NK-92 treated with Interleukin-12 subunit alpha and Interleukin-12 subunit beta, amount 100 ng/mL, for 24 hours (cell line): ENCODE measurements around the gene NEURL1B.
"Not testable (repeated sequence)": the region's sequence is repeated elsewhere in the genome, so short reads cannot be mapped to it uniquely, and the experiment has no call there.

Experiments used
- DNase-seq: peaks from one replicate; lab custom pipeline; 2025; lab: John Stamatoyannopoulos, UW

NEURL1B gene

DNA sequence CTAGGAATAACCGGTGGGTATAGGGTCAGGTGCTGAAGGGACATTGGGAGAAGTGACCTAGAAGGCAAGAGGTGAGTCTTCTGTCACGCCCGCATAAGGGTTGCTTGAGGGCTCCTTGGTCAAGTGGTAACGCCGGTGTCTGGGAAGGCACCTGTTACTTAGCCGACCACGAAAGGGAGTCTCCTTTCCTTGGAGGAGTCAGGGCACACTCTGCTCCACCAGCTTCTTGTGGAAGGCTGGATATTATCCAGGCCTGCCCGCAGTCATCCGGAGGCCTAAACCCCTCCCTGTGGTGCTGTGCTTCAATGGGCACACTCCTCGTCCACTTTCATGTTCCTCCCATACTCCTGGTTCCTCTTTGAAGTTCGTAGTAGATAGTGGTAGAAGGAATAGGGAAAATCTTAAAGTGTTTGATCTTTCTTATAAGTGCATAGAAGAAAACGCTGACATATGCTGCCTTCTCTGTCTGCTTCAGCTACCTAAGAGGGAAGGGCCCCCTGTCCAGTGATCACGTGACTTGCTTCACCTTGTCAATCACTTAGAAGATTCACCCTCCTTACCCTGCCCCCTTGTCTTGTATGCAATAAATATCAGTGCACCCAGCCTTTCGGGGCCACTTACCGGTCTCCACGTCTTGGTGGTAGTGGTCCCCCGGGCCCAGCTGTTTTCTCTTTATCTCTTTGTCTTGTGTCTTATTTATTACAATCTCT lies 16.6 kb downstream of the NEURL1B start:
- not testable (repeated sequence) for DNase-seq

- no peak for DNase-seq
These were observed 17.3 kb downstream of the NEURL1B start for GRCh38 chr5:172658391-172658790.

DNA sequence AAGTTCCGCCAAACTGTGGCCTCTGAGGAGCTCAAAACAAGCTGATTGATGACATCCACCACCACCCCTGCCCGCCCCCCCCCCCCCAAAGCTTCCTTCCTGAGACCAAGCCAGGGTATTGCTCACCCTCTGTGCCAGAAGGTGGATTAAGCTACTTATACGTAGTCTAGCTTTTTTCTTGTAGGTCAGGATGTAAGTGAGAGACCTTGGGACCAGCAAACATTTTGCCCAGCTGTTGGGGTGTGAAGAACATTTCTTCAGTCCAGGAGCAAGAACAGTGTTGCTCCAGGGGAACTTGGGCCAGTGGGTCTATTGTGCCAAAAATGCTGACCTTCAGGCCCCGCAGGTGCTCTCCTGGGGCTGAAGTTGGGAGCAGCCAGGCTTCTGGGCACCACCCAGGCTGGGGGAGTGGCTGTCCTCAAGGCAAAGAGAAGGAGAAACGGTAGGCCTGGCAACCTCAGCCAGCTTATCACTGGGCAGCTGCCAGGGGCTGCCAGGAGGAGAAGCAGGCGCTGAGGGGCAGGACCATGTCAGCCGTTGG lies 18.0 kb downstream of the NEURL1B start:
- DNase-seq: no peak

- no peak for DNase-seq
These were observed 18.5 kb downstream of the NEURL1B start for GRCh38 chr5:172659570-172659908.

DNA sequence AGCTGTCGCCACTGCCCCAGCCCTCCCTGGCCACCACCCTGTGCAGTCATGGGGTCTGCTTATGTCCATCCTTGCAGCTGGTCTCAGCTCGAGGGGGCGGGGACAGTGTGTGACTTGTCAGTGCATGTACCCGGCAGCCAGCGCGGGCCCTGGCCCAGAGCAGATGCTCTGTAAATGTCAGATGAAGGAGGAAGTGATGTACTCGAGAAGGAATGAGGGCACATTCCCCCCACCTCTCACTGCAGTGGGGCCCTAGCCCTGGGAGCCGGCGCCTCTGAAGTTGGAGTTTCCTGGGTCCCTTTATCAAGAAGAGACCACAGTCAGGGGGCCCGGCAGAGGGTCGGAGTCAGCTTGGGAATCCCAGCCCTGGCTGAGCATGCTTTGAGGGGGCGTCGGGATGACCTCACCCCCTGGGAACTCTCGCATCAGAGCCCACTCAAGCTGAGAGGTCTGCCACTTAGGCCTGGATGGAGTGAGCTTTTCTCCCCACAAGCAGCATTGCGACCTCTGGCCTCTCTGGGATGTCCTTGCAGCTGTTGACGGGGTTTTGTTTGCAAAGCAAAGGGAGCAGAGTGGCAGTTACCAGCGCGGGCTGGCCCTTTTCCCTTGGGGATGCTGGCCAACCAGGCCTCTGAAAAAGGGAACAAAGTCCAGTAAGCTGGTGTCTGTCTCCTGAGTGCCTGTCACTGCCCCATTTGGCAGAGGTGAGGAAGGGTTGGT lies 19.0 kb downstream of the NEURL1B start:
- no peak for DNase-seq

GRCh38 chr5:172660974-172661373 lies 19.9 kb downstream of the NEURL1B start:
- DNase-seq: no peak

GRCh38 chr5:172661526-172661925 lies 20.5 kb downstream of the NEURL1B start:
- DNase-seq: no peak

DNA sequence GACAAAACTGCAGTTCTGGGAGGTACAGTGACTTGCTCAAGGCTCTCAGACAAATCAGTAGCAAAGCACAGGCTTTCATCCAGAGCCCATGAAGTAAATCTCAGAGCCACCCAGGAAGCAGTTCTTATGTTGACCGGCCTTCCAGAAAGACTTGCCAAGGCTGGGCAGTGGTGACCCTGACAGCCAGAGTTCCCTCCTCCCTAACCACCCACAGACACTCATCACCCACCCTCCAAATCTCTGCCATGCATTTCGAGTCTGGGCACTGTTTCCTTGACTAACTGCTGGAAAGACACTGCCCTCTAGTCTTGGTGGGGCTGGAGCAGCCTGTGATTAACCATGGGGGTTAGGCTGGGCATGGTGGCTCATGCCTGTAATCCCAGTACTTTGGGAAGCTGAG lies 21.5 kb downstream of the NEURL1B start:
- no peak for DNase-seq

DNA sequence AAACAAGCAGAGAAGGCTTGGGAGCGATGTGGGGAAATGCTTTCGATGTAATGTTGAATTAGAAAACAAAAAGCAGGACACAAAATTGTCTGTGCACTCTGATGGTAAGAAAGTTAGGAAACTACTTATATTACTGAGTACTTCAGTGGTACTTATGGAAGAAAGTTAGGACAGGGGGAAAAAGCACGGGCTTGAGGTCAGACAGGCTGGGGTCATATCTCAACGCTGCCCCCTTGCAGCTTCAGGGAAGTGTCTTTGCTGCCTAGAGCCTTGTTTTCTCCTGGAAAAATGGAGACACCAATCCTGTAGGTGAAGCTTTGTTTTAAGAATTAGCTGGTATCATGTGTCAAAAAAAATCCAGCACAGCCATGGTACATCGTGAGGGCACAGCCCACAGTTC lies 23.0 kb downstream of the NEURL1B start:
- DNase-seq: no peak

DNA sequence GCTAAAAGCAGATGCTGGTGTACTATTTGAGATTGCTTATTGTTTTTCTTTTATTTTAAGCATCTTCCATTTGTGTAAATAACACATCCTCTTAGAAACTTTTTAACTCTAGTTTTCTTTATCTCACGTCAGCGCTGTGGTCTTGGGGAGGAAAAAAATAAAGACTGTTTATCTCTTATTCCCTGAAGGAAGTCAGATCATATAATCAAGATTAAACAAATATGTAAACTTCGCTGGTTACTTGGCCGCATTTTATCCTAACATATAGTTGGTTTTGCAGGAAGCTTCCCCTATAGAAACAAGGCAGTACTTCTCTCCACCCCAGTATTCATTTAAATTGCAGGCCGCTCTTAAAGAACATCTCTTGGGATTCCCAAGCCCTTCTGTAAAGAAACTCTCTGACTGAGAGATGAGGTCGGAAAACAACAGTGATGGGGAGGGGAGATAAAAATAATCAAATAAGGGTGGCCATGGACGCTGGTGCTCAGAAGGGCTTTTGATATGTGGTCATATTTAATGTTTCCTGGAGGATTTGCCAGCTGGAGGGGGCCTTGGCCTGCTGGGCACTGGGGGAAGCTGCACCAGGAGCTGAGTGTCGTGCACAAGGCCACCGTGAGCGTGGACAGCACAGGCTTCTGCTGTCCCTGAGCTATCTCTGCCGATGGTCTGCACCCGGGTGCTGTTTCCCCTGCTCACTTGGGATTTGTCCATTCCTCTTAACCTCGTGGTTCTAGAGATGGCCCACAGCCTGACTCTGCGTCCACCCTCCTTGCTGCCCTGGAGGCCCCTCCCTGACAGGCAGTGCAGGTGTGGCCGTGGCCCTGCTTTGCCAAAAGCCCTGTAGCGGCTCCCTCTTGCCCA lies 23.8 kb downstream of the NEURL1B start:
- no peak for DNase-seq

DNA sequence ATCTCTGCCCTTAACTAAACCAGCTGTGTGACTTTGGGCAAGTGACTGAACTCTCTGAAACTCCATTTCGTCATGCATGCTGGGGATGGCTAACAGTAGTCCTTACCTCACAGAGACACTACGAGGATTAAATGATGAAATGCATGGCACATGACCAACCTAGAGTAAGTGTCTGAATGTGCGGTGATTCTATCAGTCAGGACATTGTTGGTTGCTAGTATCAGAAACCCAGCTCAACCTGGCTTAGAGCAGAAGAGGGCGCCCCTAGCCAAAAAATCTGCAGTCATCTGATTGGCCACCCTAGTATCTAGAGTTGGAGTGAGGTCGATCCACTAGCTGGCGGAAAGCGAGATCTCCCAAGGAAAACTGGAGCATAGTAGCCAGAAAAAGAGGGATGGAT lies 25.2 kb downstream of the NEURL1B start:
- no peak for DNase-seq

DNA sequence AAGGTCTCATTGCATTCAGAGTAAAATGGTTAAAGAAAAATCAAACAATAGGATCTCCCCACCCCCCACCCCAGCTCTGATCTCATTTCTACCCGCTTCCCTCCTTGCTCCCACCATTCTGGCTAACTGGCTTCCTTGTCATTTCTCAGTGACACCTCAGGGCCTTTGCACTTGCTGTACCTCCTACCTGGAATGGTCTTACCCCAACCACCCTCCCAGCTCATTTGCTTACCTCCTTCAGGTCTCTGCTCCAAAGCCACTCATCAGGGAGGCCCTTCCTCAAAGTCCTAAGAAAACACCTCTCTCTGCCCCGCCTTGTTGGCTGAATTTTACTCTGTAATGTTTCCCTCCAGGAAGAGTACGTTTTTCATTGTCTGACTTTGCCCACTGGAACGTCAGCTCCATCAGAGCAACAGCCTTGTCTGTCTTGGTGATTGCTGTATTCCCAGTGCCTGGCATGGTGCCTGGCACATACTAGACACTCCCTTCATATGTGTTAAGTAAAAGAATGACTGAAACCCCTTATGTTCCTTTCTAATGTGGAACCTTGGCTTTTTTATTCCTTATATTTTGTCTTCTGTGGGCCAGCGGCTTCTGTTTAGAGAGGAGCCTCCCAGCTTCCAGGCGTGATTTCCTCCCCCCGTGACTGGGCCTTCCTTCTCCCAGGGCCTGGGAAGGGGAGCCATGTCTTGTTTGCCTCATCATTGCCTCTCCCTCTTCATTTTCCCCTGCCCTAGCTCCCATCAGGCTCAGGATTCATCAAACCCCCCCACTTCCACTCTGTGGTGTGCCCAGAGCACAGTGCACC lies 26.9 kb downstream of the NEURL1B start:
- no peak for DNase-seq

GRCh38 chr5:172668594-172669071 lies 27.6 kb downstream of the NEURL1B start:
- no peak for DNase-seq

DNA sequence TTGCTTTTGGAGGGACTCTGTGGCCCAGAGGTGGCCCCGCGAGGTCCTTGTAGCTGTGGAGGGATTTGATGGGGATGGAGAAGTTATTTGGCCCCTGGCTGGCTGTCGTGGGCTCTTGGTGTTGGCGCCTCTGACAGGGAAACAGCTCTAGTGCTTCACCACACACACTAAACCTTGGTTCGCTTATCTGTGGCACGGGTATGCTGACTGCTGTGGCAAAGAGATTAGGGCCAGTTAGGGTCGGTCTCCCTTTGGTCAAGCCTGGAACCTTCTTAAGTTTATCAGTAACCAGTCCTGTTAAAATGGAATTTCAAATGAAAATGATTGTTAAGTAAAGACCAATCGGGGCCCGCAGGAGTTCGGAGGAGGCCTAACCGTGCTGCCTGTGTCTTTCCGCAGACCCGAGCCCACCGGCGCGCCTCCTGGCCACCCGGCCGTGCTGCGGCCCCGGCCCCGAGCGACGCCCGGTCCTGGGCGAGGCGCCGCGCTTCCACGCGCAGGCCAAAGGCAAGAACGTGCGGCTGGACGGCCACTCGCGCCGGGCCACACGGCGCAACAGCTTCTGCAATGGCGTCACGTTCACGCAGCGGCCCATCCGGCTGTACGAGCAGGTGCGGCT lies 28.4 kb downstream of the NEURL1B start:
- DNase-seq: no peak

- no peak for DNase-seq
These were observed 28.9 kb downstream of the NEURL1B start for GRCh38 chr5:172670005-172670402.

DNA sequence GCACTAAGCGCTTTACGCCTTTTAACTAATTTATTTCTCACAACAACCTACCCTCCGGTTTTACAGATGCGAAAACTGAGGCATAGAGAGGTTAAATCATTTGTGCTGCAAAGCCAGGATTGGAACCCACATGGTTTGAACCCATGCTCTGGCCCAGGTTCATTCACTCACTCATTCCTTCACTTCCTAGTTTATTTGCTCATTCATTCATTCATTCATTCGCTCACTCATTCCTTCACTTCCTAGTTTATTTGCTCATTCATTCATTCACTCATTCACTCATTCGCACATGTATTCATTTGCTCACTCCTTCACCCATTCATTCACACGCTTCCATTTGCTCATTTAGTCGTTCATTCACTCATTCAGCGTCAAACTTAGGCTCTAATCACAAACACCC lies 29.4 kb downstream of the NEURL1B start:
- DNase-seq: no peak

DNA sequence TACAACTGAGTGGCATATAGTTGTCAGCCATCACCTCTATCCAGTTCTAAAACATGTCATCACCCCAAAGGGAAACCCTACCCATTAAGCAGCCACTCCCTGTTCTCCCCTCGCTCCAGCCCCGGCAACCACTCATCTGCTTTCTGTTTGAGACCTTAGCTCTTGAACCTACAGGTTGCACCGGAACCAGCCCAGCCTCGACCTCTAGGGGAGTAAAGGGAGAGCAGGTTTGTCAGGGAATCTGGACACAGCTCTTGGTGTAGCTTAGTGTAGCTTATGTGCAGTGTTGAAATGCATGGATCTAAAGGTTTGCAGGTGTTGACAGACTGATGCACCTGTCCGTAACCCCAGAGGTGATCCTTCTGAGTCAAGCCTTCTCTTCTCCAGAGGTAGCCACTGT lies 30.0 kb downstream of the NEURL1B start:
- no peak for DNase-seq

DNA sequence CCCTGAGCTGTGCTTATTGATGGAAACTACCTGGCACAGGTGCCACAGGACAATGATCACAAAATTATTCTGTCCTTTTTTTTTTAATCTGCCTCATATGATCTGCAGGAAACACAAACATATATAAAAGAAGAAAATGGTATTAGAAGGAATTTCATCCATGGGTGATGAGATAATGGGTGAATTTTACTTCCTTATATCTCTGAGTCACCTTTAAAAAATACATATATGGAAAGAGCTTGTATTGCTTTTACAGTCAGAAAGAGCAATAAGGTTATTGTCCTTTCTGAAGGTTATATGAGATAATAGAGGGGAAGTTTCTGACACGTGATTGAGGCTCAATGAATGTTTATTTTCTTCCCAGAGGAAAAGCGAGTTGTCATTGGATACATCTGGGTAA lies 31.6 kb downstream of the NEURL1B start:
- no peak for DNase-seq

DNA sequence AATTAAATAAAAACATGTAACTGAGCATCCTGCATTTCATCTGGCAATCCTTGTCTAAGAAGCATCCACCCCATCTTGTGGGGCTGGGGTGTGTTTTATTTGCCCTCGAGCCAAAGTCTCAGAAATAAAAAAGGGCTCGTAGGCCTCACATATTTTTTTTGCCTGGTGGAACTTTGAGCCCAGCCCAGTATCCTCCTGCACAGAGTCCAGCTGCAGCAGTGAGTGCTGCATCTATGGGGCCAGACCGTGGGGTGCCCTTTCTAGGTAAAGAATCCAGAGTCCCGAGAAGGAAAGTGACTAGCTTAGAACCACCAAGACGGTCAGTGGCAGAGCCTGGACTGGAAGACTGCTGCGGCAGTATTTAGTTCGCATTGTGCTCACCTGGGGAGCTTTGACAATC lies 33.1 kb downstream of the NEURL1B start:
- DNase-seq: no peak

DNA sequence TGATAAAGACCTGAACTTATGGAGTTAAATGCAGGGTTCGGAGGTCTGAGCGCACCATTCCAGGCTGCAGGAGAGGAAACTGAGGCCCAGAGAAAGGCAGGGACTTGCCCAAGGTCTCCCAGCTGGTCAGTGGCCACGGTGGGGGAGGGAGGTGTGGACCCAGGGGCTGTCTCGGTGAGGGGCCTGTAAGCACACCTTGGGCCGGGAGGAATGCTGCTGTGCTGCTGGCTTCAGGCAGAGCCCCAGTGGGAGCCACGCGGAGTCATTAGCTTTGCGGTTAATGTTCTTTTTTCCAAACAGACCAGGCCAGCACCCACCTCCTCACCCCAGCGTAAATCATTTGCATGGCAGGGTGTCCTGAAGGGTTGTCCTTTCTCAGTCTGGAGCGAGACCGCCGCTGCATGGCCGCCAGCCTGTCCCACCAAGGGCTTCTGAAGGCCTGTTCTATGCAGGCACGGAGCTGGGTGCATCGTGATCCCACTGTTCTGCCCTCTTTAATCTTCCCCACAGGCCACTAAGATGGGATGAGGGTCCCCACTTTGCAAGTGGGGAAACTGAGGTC lies 35.9 kb downstream of the NEURL1B start:
- no peak for DNase-seq

DNA sequence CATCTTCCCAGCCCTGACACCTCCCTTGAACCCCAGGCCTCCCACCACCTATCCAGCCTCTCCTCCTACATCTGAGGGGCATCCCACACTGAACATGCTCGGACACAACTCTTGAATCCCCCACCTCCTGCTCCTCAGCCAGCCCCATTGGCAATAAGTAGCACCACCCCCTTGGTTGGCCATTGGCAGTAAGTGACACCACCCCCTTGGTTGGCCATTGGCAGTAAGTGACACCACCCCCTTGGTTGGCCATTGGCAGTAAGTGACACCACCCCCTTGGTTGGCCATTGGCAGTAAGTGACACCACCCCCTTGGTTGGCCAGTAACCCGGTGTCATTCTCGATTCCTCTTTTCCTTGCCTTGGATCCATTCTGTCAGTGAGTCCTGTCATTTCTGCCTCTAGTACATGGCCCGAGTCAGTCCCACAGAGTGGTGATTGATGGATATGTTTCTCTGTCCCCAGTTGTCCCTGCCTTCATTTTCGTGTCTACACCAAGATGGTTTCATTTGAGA lies 37.4 kb downstream of the NEURL1B start:
- DNase-seq: not testable (repeated sequence)
